Measurements from ENCODE around the gene IRGQ. TPM values are rescaled to one million over a fixed set of nuclear protein-coding genes. Genes with fewer than 3 reads are reported as not detected.
A peak's percentile ranks its signal among the peaks of the same experiment; 100 is the strongest.

IRGQ gene
- polyA plus RNA-seq, 1 donor from 2014 or later, result 156 TPM

DNA sequence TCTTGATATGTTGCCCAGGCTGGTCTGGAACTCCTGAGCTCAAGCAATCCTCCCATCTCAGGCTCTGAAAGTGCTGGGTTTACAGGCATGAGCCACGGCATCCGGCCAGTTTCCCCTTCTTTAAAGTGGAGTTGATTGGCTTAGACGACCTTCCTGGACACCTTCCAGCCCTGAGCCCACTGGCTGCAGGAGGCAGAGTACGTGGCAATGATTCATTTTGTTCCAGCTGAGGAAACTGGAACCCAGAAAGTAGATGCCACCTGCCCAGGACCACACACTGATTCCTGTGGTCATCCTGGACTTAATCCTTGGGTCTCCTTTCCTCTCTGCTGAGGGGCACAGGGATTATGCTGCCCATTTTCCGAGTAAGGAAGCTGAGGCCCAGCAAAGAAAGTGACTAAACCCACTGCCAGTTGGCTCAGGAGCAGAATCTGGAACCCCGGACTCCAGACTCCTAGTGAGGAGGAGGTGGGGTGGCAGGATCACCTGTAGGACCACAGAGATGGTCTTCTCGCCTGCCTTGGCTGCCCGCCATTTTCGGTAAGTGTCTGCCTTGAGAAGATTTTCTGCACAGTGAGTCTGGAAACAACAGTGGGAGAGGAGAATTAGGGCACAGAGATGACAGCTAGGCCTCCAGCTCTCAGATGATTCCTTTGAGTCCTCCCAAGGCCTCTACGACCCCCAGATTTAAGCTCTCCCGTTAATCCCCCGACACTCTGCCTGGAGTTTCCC is 21.3 kb downstream of the IRGQ start:
- Histone ChIP-seq H3K4me2 (ENCODE audit: low read length) (peak overlapping the region; percentile 82), H3K4me3 (ENCODE audit: low read length) (peak overlapping the region; percentile 99), H3F3A (ENCODE audit: insufficient read depth, low read length, poor library complexity, severe bottlenecking) (no peaks in the 10 kb centered on the region), H4K20me1 (ENCODE audit: insufficient read depth) (no peaks in the 10 kb centered on the region), H3K79me2 (replicated peaks; ENCODE audit: insufficient read depth, low read length) (peaks cover 15% of the 10 kb centered on the region), H3K9me3 (ENCODE audit: low read length) (no peaks in the 10 kb centered on the region), H3K36me3 (ENCODE audit: insufficient read depth, low read length) (no peaks in the 10 kb centered on the region), H2AFZ (ENCODE audit: low read depth, low read length) (peak overlapping the region; percentile 96), H3K9ac (ENCODE audit: low read length) (peak overlapping the region; percentile 96), H3K27me3 (ENCODE audit: insufficient read depth, low read depth, low read length) (no peaks in the 10 kb centered on the region), H3K9me2 (ENCODE audit: insufficient read depth, low read length) (no peaks in the 10 kb centered on the region), H3K27ac (ENCODE audit: low read length) (peak overlapping the region; percentile 89)
- TF ChIP-seq POLR2AphosphoS5 (IDR thresholded peaks at IDR 0.05), result no peak
- TF ChIP-seq EP300 (conservative IDR thresholded peaks at IDR 0.05; ENCODE audit: poor library complexity, severe bottlenecking), result no peak
- TF ChIP-seq MXI1 (conservative IDR thresholded peaks at IDR 0.05; ENCODE audit: poor library complexity, severe bottlenecking), result no peak
- TF ChIP-seq RAD21 (conservative IDR thresholded peaks at IDR 0.05), result no peak
- TF ChIP-seq EZH2 (IDR thresholded peaks at IDR 0.05; ENCODE audit: borderline replicate concordance, insufficient read depth, low read length, poor library complexity, severe bottlenecking), result no peak
- TF ChIP-seq SMC3 (conservative IDR thresholded peaks at IDR 0.05; ENCODE audit: poor library complexity), result no peak
- TF ChIP-seq, protein P1, sequence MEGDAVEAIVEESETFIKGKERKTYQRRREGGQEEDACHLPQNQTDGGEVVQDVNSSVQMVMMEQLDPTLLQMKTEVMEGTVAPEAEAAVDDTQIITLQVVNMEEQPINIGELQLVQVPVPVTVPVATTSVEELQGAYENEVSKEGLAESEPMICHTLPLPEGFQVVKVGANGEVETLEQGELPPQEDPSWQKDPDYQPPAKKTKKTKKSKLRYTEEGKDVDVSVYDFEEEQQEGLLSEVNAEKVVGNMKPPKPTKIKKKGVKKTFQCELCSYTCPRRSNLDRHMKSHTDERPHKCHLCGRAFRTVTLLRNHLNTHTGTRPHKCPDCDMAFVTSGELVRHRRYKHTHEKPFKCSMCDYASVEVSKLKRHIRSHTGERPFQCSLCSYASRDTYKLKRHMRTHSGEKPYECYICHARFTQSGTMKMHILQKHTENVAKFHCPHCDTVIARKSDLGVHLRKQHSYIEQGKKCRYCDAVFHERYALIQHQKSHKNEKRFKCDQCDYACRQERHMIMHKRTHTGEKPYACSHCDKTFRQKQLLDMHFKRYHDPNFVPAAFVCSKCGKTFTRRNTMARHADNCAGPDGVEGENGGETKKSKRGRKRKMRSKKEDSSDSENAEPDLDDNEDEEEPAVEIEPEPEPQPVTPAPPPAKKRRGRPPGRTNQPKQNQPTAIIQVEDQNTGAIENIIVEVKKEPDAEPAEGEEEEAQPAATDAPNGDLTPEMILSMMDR (IDR thresholded peaks at IDR 0.05; ENCODE audit: poor library complexity, severe bottlenecking), result no peak
- TF ChIP-seq, protein P2, sequence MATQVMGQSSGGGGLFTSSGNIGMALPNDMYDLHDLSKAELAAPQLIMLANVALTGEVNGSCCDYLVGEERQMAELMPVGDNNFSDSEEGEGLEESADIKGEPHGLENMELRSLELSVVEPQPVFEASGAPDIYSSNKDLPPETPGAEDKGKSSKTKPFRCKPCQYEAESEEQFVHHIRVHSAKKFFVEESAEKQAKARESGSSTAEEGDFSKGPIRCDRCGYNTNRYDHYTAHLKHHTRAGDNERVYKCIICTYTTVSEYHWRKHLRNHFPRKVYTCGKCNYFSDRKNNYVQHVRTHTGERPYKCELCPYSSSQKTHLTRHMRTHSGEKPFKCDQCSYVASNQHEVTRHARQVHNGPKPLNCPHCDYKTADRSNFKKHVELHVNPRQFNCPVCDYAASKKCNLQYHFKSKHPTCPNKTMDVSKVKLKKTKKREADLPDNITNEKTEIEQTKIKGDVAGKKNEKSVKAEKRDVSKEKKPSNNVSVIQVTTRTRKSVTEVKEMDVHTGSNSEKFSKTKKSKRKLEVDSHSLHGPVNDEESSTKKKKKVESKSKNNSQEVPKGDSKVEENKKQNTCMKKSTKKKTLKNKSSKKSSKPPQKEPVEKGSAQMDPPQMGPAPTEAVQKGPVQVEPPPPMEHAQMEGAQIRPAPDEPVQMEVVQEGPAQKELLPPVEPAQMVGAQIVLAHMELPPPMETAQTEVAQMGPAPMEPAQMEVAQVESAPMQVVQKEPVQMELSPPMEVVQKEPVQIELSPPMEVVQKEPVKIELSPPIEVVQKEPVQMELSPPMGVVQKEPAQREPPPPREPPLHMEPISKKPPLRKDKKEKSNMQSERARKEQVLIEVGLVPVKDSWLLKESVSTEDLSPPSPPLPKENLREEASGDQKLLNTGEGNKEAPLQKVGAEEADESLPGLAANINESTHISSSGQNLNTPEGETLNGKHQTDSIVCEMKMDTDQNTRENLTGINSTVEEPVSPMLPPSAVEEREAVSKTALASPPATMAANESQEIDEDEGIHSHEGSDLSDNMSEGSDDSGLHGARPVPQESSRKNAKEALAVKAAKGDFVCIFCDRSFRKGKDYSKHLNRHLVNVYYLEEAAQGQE (IDR thresholded peaks at IDR 0.05; ENCODE audit: borderline replicate concordance), result no peak
- no peak for TF ChIP-seq TAF1 (IDR thresholded peaks at IDR 0.05; ENCODE audit: low read depth)

- Histone ChIP-seq H3K27ac (ENCODE audit: low read length) (no peak overlapping the region), H4K20me1 (ENCODE audit: insufficient read depth) (no peaks in the 10 kb centered on the region), H3F3A (ENCODE audit: insufficient read depth, low read length, poor library complexity, severe bottlenecking) (no peaks in the 10 kb centered on the region), H3K9me2 (ENCODE audit: insufficient read depth, low read length) (no peaks in the 10 kb centered on the region), H3K9me3 (ENCODE audit: low read length) (no peaks in the 10 kb centered on the region), H2AFZ (ENCODE audit: low read depth, low read length) (no peak overlapping the region), H3K36me3 (ENCODE audit: insufficient read depth, low read length) (no peaks in the 10 kb centered on the region), H3K4me3 (ENCODE audit: low read length) (no peak overlapping the region), H3K9ac (ENCODE audit: low read length) (no peak overlapping the region), H3K4me2 (ENCODE audit: low read length) (no peak overlapping the region), H3K27me3 (ENCODE audit: insufficient read depth, low read depth, low read length) (no peaks in the 10 kb centered on the region), H3K79me2 (replicated peaks; ENCODE audit: insufficient read depth, low read length) (peaks cover 18% of the 10 kb centered on the region)
- TF ChIP-seq EP300 (conservative IDR thresholded peaks at IDR 0.05; ENCODE audit: poor library complexity, severe bottlenecking), result no peak
- no peak for TF ChIP-seq TAF1 (IDR thresholded peaks at IDR 0.05; ENCODE audit: low read depth)
- no peak for TF ChIP-seq POLR2AphosphoS5 (IDR thresholded peaks at IDR 0.05)
- TF ChIP-seq RAD21 (conservative IDR thresholded peaks at IDR 0.05), result no peak
- TF ChIP-seq, protein P1 (IDR thresholded peaks at IDR 0.05; ENCODE audit: poor library complexity, severe bottlenecking), result no peak
- TF ChIP-seq SMC3 (conservative IDR thresholded peaks at IDR 0.05; ENCODE audit: poor library complexity), result no peak
- no peak for TF ChIP-seq EZH2 (IDR thresholded peaks at IDR 0.05; ENCODE audit: borderline replicate concordance, insufficient read depth, low read length, poor library complexity, severe bottlenecking)
- TF ChIP-seq, protein P2 (IDR thresholded peaks at IDR 0.05; ENCODE audit: borderline replicate concordance), result no peak
- no peak for TF ChIP-seq MXI1 (conservative IDR thresholded peaks at IDR 0.05; ENCODE audit: poor library complexity, severe bottlenecking)
Observed at GRCh38 chr19:43572171-43572588, 23.8 kb downstream of the IRGQ start.
